Measurements from ENCODE around the gene ADK. TPM values are rescaled to one million over a fixed set of nuclear protein-coding genes. Genes with fewer than 3 reads are reported as not detected.

The ADK gene
- total and polyA plus RNA-seq, 2 of the 13 experiments (the other 11 are each of a cell fraction or from before 2014, with no cell fraction given) = 48.6 to 79.1 TPM

DNA sequence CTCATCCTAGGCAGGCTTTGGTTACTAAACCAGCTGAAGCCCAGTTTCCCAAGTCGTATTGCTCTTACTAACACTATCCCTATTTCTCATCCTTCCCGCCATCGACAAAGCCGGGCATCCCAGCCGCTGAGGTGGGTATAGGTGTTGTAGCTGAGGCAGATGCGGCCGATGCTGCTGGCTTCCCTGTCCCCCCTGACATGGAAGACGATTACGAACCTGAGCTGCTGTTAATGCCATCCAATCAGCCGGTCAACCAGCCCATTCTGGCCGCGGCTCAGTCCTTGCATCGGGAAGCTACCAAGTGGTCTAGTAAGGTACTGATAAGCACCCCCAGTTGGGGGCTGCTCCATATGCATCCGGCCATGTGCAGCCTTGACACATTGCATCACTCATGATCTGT is 39.2 kb upstream of the ADK start:
- WGBS (ENCODE audit: low lambda C conversion rate) = 98% methylated on average over 12 of the region's 14 CpGs
- Histone ChIP-seq H3K27me3 (ENCODE audit: control insufficient read depth in 1 of 2, insufficient read depth in 2 of 2, low read length in 2 of 2) (no peaks in the 10 kb centered on the region), H3K4me1 (ENCODE audit: insufficient read depth, low read length) (no peaks in the 10 kb centered on the region), H3K36me3 (replicated peaks in 1 of 2; ENCODE audit: control insufficient read depth in 1 of 2, insufficient read depth in 2 of 2, low read length in 2 of 2) (peaks cover 26 to 88% of the 10 kb centered on the region in 2 experiments), H3K27ac (ENCODE audit: extremely low read length, insufficient read depth, low read length) (no peak overlapping the region), H3K79me2 (ENCODE audit: insufficient read depth, low read length) (no peaks in the 10 kb centered on the region), H3K4me2 (ENCODE audit: low read depth, low read length) (no peak overlapping the region), H4K20me1 (ENCODE audit: insufficient read depth, low read length) (no peaks in the 10 kb centered on the region), H3K9me3 (ENCODE audit: low read length) (no peaks in the 10 kb centered on the region), H3K4me3 (replicated peaks in 1 of 3; ENCODE audit: insufficient read depth in 1 of 3, low read depth in 2 of 3, low read length in 3 of 3) (no peak overlapping the region), H2AFZ (ENCODE audit: low read length) (no peak overlapping the region), H3K9ac (ENCODE audit: insufficient read depth, low read depth, low read length) (no peak overlapping the region)
- in situ Hi-C loops (cut with HindIII; ENCODE audit: extremely low pct_ligation_motif_present, low pct_unique_long_range_greater_than_20kb) (no loop called here), intact Hi-C loops (cut with micrococcal nuclease; ENCODE audit: unreplicated experiment) (no loop called here)
- DNase-seq (ENCODE audit: low spot score) (no peak), FAIRE-seq (no peak), ATAC-seq (no peak)
- no peak for TF ChIP-seq ZNF788 (CRISPR knock-in tag; IDR thresholded peaks at IDR 0.05; ENCODE audit: borderline replicate concordance)
- no peak for TF ChIP-seq MAFG (CRISPR knock-in tag; IDR thresholded peaks at IDR 0.05)
- no peak for TF ChIP-seq TRIM24 (CRISPR knock-in tag; IDR thresholded peaks at IDR 0.05)
- TF ChIP-seq, protein P1, sequence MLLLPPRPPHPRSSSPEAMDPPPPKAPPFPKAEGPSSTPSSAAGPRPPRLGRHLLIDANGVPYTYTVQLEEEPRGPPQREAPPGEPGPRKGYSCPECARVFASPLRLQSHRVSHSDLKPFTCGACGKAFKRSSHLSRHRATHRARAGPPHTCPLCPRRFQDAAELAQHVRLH (CRISPR knock-in tag; IDR thresholded peaks at IDR 0.05; ENCODE audit: borderline replicate concordance, low read depth) = no peak
- TF ChIP-seq PAWR (CRISPR knock-in tag; IDR thresholded peaks at IDR 0.05; ENCODE audit: borderline replicate concordance) = no peak
- no peak for TF ChIP-seq MAF1 (CRISPR knock-in tag; IDR thresholded peaks at IDR 0.05; ENCODE audit: borderline replicate concordance)
- no peak for TF ChIP-seq SETDB1 (CRISPR knock-in tag; IDR thresholded peaks at IDR 0.05; ENCODE audit: borderline replicate concordance)
- TF ChIP-seq MED1 (CRISPR knock-in tag; IDR thresholded peaks at IDR 0.05) = no peak
- TF ChIP-seq ZNF333 (CRISPR knock-in tag; IDR thresholded peaks at IDR 0.05; ENCODE audit: borderline replicate concordance) = no peak
- no peak for TF ChIP-seq BORCS8-MEF2B (CRISPR knock-in tag; IDR thresholded peaks at IDR 0.05)
- TF ChIP-seq, protein P2, sequence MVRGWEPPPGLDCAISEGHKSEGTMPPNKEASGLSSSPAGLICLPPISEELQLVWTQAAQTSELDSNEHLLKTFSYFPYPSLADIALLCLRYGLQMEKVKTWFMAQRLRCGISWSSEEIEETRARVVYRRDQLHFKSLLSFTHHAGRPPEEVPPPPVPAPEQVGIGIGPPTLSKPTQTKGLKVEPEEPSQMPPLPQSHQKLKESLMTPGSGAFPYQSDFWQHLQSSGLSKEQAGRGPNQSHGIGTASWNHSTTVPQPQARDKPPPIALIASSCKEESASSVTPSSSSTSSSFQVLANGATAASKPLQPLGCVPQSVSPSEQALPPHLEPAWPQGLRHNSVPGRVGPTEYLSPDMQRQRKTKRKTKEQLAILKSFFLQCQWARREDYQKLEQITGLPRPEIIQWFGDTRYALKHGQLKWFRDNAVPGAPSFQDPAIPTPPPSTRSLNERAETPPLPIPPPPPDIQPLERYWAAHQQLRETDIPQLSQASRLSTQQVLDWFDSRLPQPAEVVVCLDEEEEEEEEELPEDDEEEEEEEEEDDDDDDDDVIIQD (CRISPR knock-in tag; IDR thresholded peaks at IDR 0.05; ENCODE audit: low read depth) = no peak
- no peak for TF ChIP-seq FOXA3 (CRISPR knock-in tag; IDR thresholded peaks at IDR 0.05)
- ChIA-PET POLR2A (no interaction called here), CTCF (ENCODE audit: low intra/inter-chr PET ratio, low total read pairs) (no interaction called here)
- no TSS peak for BruUV-seq (replicated peaks)
